ENCODE data around the gene CCDC92B.

CCDC92B gene

GRCh38 chr17:2776589-2777241, 27.3 kb upstream of the CCDC92B start:
- H3K4me3 ChIP-seq (ENCODE audit: low read length), result peak overlapping the region; percentile 87

GRCh38 chr17:2775206-2775605, 25.8 kb upstream of the CCDC92B start:
- H3K36me3 ChIP-seq (ENCODE audit: insufficient read depth, low read depth, low read length), result no peaks in the 10 kb centered on the region
- peaks cover 32% of the 10 kb centered on the region for H3K27me3 ChIP-seq (ENCODE audit: insufficient read depth, low read length)
- no peak overlapping the region for H3K4me3 ChIP-seq (ENCODE audit: low read length)
- no peaks in the 10 kb centered on the region for H3K4me1 ChIP-seq (ENCODE audit: insufficient read depth, low read length)
- H3K27ac ChIP-seq (ENCODE audit: low read length), result no peak overlapping the region
- H3K9me3 ChIP-seq (ENCODE audit: insufficient read depth, low read depth, low read length), result no peaks in the 10 kb centered on the region
- H3K9ac ChIP-seq (ENCODE audit: low read depth, low read length), result no peak overlapping the region

More at GRCh38 chr17:2776589-2777241, 27.3 kb upstream of the CCDC92B start:
- no peaks in the 10 kb centered on the region for H3K9me3 ChIP-seq (ENCODE audit: insufficient read depth, low read depth, low read length)
- no peak overlapping the region for H3K27ac ChIP-seq (ENCODE audit: low read length)
- peak overlapping the region; percentile 67; the same call in 1 of the 2 replicates for H3K9ac ChIP-seq (ENCODE audit: low read depth, low read length)
- H3K27me3 ChIP-seq (ENCODE audit: insufficient read depth, low read length), result peaks cover 32% of the 10 kb centered on the region
- H3K4me1 ChIP-seq (ENCODE audit: insufficient read depth, low read length), result no peaks in the 10 kb centered on the region
- no peaks in the 10 kb centered on the region for H3K36me3 ChIP-seq (ENCODE audit: insufficient read depth, low read depth, low read length)

GRCh38 chr17:2770129-2770528, 20.7 kb upstream of the CCDC92B start:
- no peak overlapping the region for H3K9ac ChIP-seq (ENCODE audit: low read depth, low read length)

DNA sequence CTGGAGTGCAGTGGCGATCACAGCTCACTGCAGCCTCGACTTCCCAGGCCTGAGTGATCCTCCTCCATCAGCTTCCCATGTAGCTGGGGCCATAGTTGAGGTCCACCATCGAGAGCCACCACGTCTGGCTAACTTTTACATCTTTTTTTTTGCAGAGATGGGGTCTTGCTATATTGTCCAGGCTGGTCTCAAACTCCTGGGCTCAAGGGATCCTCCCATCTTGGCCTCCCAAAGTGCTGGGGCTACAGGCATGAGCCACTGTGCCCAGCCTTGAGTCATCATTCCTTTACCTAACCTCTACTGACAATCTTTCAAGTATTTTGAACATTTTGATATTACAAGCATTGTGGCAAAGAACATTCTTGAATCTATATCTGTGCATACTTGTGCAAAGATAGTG, 9.4 kb upstream of the CCDC92B start:
- no peak overlapping the region for H3K4me3 ChIP-seq (ENCODE audit: low read length)
- no peak overlapping the region for H3K9ac ChIP-seq (ENCODE audit: low read depth, low read length)
- no peaks in the 10 kb centered on the region for H3K9me3 ChIP-seq (ENCODE audit: insufficient read depth, low read depth, low read length)
- H3K27me3 ChIP-seq (ENCODE audit: insufficient read depth, low read length), result peaks cover 39% of the 10 kb centered on the region
- H3K36me3 ChIP-seq (ENCODE audit: insufficient read depth, low read depth, low read length), result no peaks in the 10 kb centered on the region
- H3K4me1 ChIP-seq (ENCODE audit: insufficient read depth, low read length), result no peaks in the 10 kb centered on the region; the same call in 1 of the 2 replicates
- H3K27ac ChIP-seq (ENCODE audit: low read length), result no peak overlapping the region

More at GRCh38 chr17:2770129-2770528, 20.7 kb upstream of the CCDC92B start:
- no peak overlapping the region for H3K27ac ChIP-seq (ENCODE audit: low read length)
- H3K4me1 ChIP-seq (ENCODE audit: insufficient read depth, low read length), result no peaks in the 10 kb centered on the region
- H3K36me3 ChIP-seq (ENCODE audit: insufficient read depth, low read depth, low read length), result no peaks in the 10 kb centered on the region
- no peaks in the 10 kb centered on the region for H3K9me3 ChIP-seq (ENCODE audit: insufficient read depth, low read depth, low read length)
- H3K27me3 ChIP-seq (ENCODE audit: insufficient read depth, low read length), result peaks cover 3% of the 10 kb centered on the region
- no peak overlapping the region for H3K4me3 ChIP-seq (ENCODE audit: low read length)

GRCh38 chr17:2755891-2756724, 6.7 kb upstream of the CCDC92B start:
- Histone ChIP-seq H3K4me1 (ENCODE audit: insufficient read depth, low read length) (no peaks in the 10 kb centered on the region; the same call in 1 of the 2 replicates), H3K36me3 (ENCODE audit: insufficient read depth, low read depth, low read length) (no peaks in the 10 kb centered on the region), H3K9ac (ENCODE audit: low read depth, low read length) (peak overlapping the region; percentile 48; the same call in 1 of the 2 replicates), H3K27ac (ENCODE audit: low read length) (no peak overlapping the region), H3K4me3 (ENCODE audit: low read length) (peak overlapping the region; percentile 79), H3K27me3 (ENCODE audit: insufficient read depth, low read length) (peaks cover 56% of the 10 kb centered on the region), H3K9me3 (ENCODE audit: insufficient read depth, low read depth, low read length) (no peaks in the 10 kb centered on the region)

- no peaks in the 10 kb centered on the region for H3K9me3 ChIP-seq (ENCODE audit: insufficient read depth, low read depth, low read length)
- peaks cover 66% of the 10 kb centered on the region for H3K27me3 ChIP-seq (ENCODE audit: insufficient read depth, low read length)
- H3K9ac ChIP-seq (ENCODE audit: low read depth, low read length), result no peak overlapping the region
- H3K36me3 ChIP-seq (ENCODE audit: insufficient read depth, low read depth, low read length), result no peaks in the 10 kb centered on the region
- H3K4me3 ChIP-seq (ENCODE audit: low read length), result no peak overlapping the region
- H3K4me1 ChIP-seq (ENCODE audit: insufficient read depth, low read length), result no peaks in the 10 kb centered on the region; the same call in 1 of the 2 replicates
- no peak overlapping the region for H3K27ac ChIP-seq (ENCODE audit: low read length)
Observed at GRCh38 chr17:2751491-2751890, 2.0 kb upstream of the CCDC92B start.

DNA sequence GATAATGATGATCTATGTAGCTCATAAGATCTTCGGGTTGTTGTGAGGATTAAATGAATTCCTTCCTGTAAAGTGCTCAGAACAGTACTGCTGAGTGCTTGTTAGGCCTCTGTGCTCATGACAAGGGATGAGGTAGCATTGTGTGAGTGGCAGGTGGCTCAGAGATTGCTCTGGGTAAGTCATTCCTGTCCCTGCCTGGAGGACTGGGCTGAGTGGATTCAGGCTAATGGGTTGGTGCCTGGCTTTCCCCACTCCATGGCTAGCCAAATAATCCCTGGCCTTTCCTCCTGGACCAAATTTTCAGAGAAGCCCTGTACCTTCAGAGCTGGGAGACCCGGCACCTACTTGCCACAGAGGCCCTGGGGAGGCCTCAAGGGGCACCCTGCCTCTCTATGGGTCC, 1.3 kb upstream of the CCDC92B start:
- H3K27ac ChIP-seq (ENCODE audit: low read length), result no peak overlapping the region
- no peaks in the 10 kb centered on the region for H3K36me3 ChIP-seq (ENCODE audit: insufficient read depth, low read depth, low read length)
- no peaks in the 10 kb centered on the region for H3K4me1 ChIP-seq (ENCODE audit: insufficient read depth, low read length)
- no peak overlapping the region for H3K9ac ChIP-seq (ENCODE audit: low read depth, low read length)
- no peaks in the 10 kb centered on the region for H3K9me3 ChIP-seq (ENCODE audit: insufficient read depth, low read depth, low read length)
- H3K27me3 ChIP-seq (ENCODE audit: insufficient read depth, low read length), result peaks cover 58% of the 10 kb centered on the region
- H3K4me3 ChIP-seq (ENCODE audit: low read length), result no peak overlapping the region

GRCh38 chr17:2749784-2750181, 331 bp upstream of the CCDC92B start:
- Histone ChIP-seq H3K27me3 (ENCODE audit: insufficient read depth, low read length) (peaks cover 52% of the 10 kb centered on the region), H3K4me1 (ENCODE audit: insufficient read depth, low read length) (no peaks in the 10 kb centered on the region), H3K36me3 (ENCODE audit: insufficient read depth, low read depth, low read length) (no peaks in the 10 kb centered on the region), H3K4me3 (ENCODE audit: low read length) (peak overlapping the region; percentile 42; the same call in 1 of the 2 replicates), H3K9me3 (ENCODE audit: insufficient read depth, low read depth, low read length) (no peaks in the 10 kb centered on the region), H3K27ac (ENCODE audit: low read length) (no peak overlapping the region), H3K9ac (ENCODE audit: low read depth, low read length) (no peak overlapping the region)

- Histone ChIP-seq H3K27me3 (ENCODE audit: insufficient read depth, low read length) (peaks cover 21% of the 10 kb centered on the region), H3K27ac (ENCODE audit: low read length) (no peak overlapping the region), H3K4me1 (ENCODE audit: insufficient read depth, low read length) (no peaks in the 10 kb centered on the region), H3K36me3 (ENCODE audit: insufficient read depth, low read depth, low read length) (no peaks in the 10 kb centered on the region), H3K4me3 (ENCODE audit: low read length) (no peak overlapping the region), H3K9ac (ENCODE audit: low read depth, low read length) (no peak overlapping the region), H3K9me3 (ENCODE audit: insufficient read depth, low read depth, low read length) (no peaks in the 10 kb centered on the region)
Observed at GRCh38 chr17:2745317-2746037, 4.0 kb downstream of the CCDC92B start.

- Histone ChIP-seq H3K36me3 (ENCODE audit: insufficient read depth, low read depth, low read length) (no peaks in the 10 kb centered on the region; the same call in 1 of the 2 replicates), H3K4me1 (ENCODE audit: insufficient read depth, low read length) (no peaks in the 10 kb centered on the region), H3K9ac (ENCODE audit: low read depth, low read length) (no peak overlapping the region), H3K27ac (ENCODE audit: low read length) (no peak overlapping the region), H3K4me3 (ENCODE audit: low read length) (no peak overlapping the region), H3K9me3 (ENCODE audit: insufficient read depth, low read depth, low read length) (no peaks in the 10 kb centered on the region), H3K27me3 (ENCODE audit: insufficient read depth, low read length) (no peaks in the 10 kb centered on the region)
Observed at GRCh38 chr17:2737693-2738092, 11.8 kb downstream of the CCDC92B start.

DNA sequence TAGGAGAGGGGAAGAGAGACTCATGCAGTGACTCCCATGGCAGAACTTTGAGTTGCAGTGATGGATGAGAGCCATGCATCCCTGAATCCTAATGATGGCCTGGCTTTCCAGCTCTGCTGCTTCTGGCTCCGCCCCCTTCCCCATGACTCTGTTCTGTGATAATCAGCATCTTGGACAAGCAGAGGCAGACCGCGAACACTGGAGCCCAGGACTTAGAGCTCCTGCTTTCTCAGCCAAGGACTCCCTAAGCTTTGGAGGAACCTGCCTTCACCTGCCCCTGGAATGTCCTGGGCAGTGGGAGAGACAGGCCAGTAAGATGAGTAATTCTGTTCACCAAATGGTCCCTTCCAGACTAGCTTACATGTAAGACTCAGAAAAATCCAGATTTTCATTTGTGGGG, 12.5 kb downstream of the CCDC92B start:
- H3K27ac ChIP-seq (ENCODE audit: low read length), result no peak overlapping the region
- H3K9me3 ChIP-seq (ENCODE audit: insufficient read depth, low read depth, low read length), result no peaks in the 10 kb centered on the region
- no peaks in the 10 kb centered on the region for H3K27me3 ChIP-seq (ENCODE audit: insufficient read depth, low read length)
- H3K9ac ChIP-seq (ENCODE audit: low read depth, low read length), result no peak overlapping the region
- no peaks in the 10 kb centered on the region for H3K4me1 ChIP-seq (ENCODE audit: insufficient read depth, low read length)
- H3K4me3 ChIP-seq (ENCODE audit: low read length), result no peak overlapping the region
- H3K36me3 ChIP-seq (ENCODE audit: insufficient read depth, low read depth, low read length), result no peaks in the 10 kb centered on the region; the same call in 1 of the 2 replicates
